ENCODE data around the gene PTPN1.

Gene PTPN1

DNA sequence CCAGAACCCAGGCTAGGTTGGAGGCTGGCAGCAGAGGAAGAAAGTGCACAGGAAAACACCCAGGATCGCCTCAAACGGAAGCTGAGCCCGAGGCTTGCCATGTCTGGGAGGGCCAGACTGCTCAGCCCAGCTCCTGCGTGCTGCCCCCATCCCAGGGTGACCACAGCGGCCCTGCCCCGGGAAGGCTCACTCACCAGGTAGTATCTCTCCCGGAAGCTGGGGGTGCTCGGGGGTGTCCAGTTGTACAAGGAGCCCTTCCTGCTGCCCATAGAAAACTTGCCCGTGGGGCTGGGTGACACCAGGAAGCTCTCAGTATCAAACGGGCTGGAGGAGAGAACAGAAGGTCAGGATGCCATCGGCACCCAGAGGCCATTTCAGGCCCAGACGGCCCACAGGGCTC is 94.3 kb downstream of the PTPN1 start:
- TF ChIP-seq, protein P1, sequence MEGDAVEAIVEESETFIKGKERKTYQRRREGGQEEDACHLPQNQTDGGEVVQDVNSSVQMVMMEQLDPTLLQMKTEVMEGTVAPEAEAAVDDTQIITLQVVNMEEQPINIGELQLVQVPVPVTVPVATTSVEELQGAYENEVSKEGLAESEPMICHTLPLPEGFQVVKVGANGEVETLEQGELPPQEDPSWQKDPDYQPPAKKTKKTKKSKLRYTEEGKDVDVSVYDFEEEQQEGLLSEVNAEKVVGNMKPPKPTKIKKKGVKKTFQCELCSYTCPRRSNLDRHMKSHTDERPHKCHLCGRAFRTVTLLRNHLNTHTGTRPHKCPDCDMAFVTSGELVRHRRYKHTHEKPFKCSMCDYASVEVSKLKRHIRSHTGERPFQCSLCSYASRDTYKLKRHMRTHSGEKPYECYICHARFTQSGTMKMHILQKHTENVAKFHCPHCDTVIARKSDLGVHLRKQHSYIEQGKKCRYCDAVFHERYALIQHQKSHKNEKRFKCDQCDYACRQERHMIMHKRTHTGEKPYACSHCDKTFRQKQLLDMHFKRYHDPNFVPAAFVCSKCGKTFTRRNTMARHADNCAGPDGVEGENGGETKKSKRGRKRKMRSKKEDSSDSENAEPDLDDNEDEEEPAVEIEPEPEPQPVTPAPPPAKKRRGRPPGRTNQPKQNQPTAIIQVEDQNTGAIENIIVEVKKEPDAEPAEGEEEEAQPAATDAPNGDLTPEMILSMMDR (IDR thresholded peaks at IDR 0.05; ENCODE audit: control insufficient read depth, extremely low read depth, insufficient read depth) = no peak
- no peak overlapping the region for H3K4me3 ChIP-seq (ENCODE audit: low read depth, low read length)
- DNase-seq (ENCODE audit: low read depth) = no peak

GRCh38 chr20:50605136-50605535 is 95.0 kb downstream of the PTPN1 start:
- DNase-seq (ENCODE audit: low read depth) = no peak
- no peak overlapping the region for H3K4me3 ChIP-seq (ENCODE audit: low read depth, low read length)
- TF ChIP-seq, protein P1 (IDR thresholded peaks at IDR 0.05; ENCODE audit: control insufficient read depth, extremely low read depth, insufficient read depth) = no peak

- TF ChIP-seq, protein P1 (IDR thresholded peaks at IDR 0.05; ENCODE audit: control insufficient read depth, extremely low read depth, insufficient read depth) = no peak
- no peak for DNase-seq (ENCODE audit: low read depth)
- H3K4me3 ChIP-seq (ENCODE audit: low read depth, low read length) = no peak overlapping the region
These were observed 97.3 kb downstream of the PTPN1 start for GRCh38 chr20:50607436-50607835.

GRCh38 chr20:50607850-50608749 is 97.9 kb downstream of the PTPN1 start:
- no peak overlapping the region for H3K4me3 ChIP-seq (ENCODE audit: low read depth, low read length)
- TF ChIP-seq, protein P1 (IDR thresholded peaks at IDR 0.05; ENCODE audit: control insufficient read depth, extremely low read depth, insufficient read depth) = no peak
- DNase-seq (ENCODE audit: low read depth) = no peak

DNA sequence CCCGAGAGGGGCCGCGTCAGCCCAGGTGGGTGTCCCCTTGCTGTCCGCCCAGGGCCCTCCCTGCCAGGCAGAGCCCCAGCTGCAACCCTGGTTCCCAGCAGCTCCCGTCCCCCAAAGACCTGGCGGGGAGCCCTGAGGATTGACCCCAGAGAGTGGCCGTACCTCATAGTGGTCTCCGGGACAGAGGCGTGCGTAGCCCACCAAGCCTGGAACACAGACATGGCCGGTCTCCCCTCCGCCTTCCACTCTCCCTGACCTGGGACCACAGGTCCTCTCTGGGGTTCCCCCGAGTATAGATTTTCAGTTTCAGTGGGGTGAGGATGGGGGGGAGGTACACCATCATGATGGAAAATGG is 98.5 kb downstream of the PTPN1 start:
- H3K4me3 ChIP-seq (ENCODE audit: low read depth, low read length) = no peak overlapping the region
- DNase-seq (ENCODE audit: low read depth) = no peak
- TF ChIP-seq, protein P1 (IDR thresholded peaks at IDR 0.05; ENCODE audit: control insufficient read depth, extremely low read depth, insufficient read depth) = no peak

DNA sequence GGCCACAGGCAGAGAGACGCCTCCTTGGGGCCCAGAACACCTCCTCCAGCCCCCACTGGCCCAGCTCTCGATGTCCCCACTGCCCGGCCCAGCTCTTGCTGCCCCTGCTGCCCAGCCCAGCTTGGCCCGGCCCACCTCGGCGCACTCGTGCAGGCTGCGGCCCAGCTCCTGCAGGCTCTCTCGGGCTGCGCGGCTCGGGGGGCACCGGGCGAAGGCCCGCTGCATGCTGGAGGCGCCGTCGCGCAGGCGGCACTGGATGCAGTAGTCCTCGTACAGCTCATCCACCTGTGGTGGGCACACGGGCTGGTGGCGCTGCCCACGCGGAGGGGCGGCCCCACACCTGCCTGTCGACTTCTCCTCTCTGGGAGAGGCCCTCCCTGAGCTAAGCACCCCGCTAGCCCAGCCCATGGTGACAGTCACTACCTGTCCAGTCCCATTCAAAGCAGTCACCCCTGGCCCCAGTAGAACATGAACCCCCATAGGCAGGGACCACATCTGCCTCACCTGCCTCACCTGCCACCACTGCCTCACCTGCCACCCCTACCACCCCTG is 99.3 kb downstream of the PTPN1 start:
- TF ChIP-seq, protein P1 (IDR thresholded peaks at IDR 0.05; ENCODE audit: control insufficient read depth, extremely low read depth, insufficient read depth) = no peak
- no peak for DNase-seq (ENCODE audit: low read depth)

More for the DNA sequence above, 99.3 kb downstream of the PTPN1 start:
- H3K4me3 ChIP-seq (ENCODE audit: low read depth, low read length) = no peak overlapping the region

Measured in LNCaP clone FGC (cell line).